Activated T-cell treated with anti-CD3 and anti-CD28 coated beads for 4 hours (primary cell): Measurements from ENCODE around the gene OXLD1.
"Not testable (repeated sequence)": the region's sequence is repeated elsewhere in the genome, so short reads cannot be mapped to it uniquely, and the experiment has no call there.

Experiments
- DNase-seq: peaks from one replicate; pipeline ENCODE4 v3.0.0-alpha.2; 2020

The OXLD1 gene

GRCh38 chr17:81648707-81649085 lies 17.7 kb downstream of the OXLD1 start:
- no peak for DNase-seq

GRCh38 chr17:81648013-81648706 lies 18.2 kb downstream of the OXLD1 start:
- no peak for DNase-seq

DNA sequence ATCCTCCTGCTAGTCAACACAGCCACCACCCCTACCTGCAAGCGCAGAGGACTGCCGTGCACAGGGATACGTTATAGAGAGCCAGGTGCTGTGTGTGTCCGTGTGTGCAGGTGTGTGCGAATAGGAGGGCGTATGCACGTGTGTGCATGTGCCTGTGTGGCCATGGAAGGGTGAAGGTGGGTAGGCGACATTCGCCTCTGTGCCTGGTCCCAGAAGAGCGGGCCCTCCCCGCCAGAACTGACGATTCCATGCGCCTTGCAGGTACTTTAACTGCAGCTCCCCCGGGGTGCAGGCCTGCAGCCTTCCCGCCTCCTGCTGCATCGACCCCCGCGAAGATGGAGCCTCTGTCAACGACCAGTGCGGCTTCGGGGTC lies 18.8 kb downstream of the OXLD1 start:
- no peak for DNase-seq

GRCh38 chr17:81646869-81647600 lies 19.4 kb downstream of the OXLD1 start:
- DNase-seq: no peak

DNA sequence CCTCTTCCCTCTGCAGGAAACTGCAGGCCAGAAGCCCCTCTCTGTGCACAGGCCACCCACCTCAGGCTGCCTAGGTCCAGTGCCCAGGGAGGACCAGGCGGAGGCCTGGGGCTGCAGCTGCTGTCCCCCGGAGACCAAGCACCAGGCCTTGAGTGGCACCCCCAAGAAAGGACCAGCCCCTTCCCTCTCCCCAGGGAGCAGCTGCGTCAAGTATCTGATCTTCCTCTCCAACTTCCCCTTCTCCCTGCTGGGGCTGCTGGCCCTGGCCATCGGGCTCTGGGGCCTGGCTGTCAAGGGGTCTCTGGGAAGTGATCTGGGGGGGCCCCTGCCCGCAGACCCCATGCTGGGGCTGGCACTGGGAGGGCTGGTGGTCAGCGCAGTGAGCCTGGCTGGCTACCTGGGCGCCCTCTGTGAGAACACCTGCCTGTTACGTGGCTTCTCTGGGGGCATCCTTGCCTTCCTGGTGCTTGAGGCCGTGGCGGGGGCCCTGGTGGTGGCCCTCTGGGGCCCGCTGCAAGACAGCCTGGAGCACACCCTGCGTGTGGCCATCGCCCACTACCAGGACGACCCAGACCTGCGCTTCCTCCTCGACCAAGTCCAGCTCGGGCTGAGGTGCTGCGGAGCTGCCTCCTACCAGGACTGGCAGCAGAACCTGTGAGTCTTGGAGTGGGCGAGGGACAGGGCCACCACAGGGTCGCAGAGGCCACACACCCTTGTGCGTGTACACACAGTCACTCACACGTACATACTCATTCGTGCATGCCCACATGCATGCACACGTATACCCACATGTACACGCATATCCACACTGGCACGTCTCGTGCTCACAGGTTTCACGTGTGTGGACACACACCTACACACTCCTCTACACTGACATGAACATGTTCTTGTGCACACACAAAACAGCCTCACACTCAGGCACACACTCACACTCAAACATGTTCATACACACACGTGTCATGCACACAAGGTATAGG lies 21.1 kb downstream of the OXLD1 start:
- DNase-seq: no peak

- no peak for DNase-seq
Measured at GRCh38 chr17:81644496-81644895, 21.9 kb downstream of the OXLD1 start.

- no peak for DNase-seq
Measured at GRCh38 chr17:81641825-81642489, 24.4 kb downstream of the OXLD1 start.

- no peak for DNase-seq
Measured at GRCh38 chr17:81640011-81640410, 26.4 kb downstream of the OXLD1 start.

GRCh38 chr17:81638683-81639082 lies 27.7 kb downstream of the OXLD1 start:
- DNase-seq: no peak

- DNase-seq: peak; percentile 79
Measured at GRCh38 chr17:81636505-81637288, 29.7 kb downstream of the OXLD1 start, which contains the start of the genes NPLOC4 and TSPAN10. Gene NPLOC4, minus strand, starts transcription at chr17:81637112. Its CDS starts 182 bp downstream, at chr17:81636930. Gene TSPAN10, plus strand, starts transcription at chr17:81637196. Its CDS starts 5,217 bp downstream, at chr17:81642413.

- no peak for DNase-seq
Measured at GRCh38 chr17:81635973-81636504, 30.4 kb downstream of the OXLD1 start.

- DNase-seq: no peak
Measured at GRCh38 chr17:81635431-81635830, 31.0 kb downstream of the OXLD1 start.

DNA sequence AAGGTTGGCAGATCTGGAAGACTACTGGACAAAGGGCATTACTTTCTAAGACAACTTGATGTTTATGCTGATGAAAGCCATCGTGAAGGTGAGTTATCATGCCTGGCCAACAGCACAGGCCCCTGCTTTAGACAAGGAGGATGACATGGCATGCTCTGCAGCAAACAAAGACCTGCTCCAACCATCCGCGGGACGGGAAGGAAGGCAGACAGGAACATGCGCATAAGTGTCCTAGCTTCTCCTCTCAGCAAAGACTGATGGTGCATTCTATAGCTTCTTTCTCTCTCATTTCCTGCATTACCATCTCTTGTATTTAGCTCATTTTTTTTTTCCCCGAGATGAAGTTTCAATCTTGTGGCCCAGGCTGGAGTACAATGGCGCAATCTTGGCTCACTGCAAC lies 34.9 kb downstream of the OXLD1 start:
- DNase-seq: no peak

GRCh38 chr17:81630274-81630673 lies 36.1 kb downstream of the OXLD1 start:
- no peak for DNase-seq

DNA sequence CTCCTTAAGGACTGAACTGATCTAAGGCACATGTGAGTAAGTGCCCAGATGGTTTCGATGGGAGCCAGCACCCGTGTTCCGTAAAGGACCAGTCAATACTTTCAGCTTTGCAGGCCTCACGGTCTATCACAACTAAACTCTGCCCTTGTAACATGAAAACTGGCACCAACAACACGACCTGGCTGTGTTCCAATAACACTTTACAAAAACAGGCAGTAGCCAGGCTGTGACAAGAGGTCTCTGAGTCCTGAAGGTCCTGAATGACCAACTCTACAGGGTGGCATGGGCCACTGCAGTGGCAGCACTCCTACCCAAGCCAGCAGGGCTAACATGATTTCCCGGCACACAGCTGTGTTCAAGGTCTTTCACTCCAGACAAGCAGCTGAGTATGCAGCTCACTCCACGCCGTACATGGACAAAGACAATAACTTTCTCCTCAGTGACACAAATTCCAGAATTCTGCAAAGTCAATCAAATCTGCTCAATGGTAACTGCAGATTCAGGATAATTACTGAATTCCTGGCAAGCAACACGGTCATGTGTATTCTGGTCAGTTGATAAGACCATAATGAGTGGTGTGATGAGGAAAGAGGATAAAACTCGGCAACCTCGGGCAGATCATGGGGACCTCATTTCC lies 44.8 kb downstream of the OXLD1 start:
- no peak for DNase-seq

- not testable (repeated sequence) for DNase-seq
Measured at GRCh38 chr17:81618307-81618706, 48.1 kb downstream of the OXLD1 start.

DNA sequence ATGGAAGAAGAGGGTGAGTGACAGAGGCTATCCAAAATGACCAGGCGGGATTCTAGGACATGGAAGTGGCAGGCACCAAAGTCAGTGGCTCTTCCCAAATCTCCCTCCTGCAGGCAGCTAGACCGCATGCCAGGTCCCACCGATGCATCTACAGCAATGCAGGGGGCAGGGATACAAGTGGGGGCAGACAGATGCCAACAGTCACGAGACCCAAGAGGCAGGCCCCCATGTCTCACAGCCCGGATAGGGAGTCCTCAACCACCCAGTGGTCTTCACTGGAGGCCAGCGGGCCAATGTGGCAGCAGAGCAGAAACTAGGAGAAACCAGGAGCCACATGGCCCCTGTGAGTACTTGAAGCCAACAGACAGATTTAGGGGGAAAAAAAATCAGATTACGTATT lies 49.5 kb downstream of the OXLD1 start:
- DNase-seq: no peak

DNA sequence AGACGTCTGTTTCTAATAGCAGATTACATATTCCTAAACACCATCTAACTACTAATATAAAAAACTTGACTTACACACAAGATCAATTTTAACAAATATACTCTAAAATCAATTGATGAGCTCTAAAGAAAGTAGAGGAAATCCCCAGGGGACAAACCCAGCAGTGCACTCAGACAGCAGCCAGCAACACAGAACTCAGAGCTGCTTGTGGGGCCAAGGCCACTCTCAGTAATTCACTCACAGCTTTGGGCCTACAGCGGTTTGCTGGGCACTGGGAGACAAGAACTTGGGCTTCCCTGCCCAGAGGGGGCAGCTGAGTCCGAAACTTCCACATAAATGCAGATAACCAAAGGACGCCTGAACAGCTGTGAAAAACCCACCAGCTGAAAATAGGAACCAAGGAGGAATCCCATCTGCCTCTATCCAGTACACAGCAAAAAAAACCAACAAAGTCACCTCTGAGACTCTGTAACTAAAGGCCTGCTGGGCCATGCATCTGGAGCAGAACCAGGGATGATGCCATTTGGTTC lies 50.9 kb downstream of the OXLD1 start:
- DNase-seq: no peak
